Stimulated activated CD8-positive, alpha-beta memory T cell treated with anti-CD3 and anti-CD28 coated beads, Interleukin-2, amount 100 ng/mL, for 48 hours (primary cell): Measurements from ENCODE around the gene RNF208.

Source experiments
- DNase-seq, 2 donors: peaks; one replicate each; pipeline ENCODE4 v3.0.0-alpha.2; 2020; ENCODE audit warnings: low read depth in 2 of 2

Gene RNF208

DNA sequence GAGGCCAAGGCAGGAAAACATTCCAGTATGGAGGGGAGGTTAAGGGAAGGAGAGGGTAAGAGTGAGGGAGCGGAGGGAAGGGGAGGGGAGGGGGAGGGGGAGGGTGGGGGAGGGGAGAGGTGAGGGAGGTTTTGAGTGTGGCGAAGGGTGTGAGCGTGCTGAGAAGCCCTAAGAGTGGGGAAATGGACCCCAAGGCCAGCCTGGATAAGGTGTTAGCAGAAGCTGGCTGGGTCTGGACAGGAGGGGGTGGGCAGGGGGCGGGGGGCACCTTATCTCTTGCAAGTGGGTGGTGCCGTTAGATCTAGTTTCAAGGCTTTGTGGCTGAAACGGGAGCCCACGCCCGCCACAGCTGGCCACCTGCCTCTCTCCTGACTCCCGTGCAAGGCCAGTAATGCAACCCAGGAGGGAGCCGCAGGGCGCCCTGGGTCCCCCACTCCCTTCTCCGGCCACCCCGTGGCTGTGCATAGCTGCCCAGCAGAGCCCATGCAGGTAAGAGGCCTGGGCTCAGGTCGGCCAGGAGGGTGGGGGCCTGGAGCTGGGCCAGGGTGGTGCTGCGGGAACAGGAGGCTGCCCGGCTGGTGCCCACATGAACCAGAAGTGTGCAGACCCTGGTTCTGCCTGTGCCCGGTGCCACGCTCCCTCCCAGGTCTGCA is 5.9 kb upstream of the RNF208 start:
- no peak for DNase-seq

DNA sequence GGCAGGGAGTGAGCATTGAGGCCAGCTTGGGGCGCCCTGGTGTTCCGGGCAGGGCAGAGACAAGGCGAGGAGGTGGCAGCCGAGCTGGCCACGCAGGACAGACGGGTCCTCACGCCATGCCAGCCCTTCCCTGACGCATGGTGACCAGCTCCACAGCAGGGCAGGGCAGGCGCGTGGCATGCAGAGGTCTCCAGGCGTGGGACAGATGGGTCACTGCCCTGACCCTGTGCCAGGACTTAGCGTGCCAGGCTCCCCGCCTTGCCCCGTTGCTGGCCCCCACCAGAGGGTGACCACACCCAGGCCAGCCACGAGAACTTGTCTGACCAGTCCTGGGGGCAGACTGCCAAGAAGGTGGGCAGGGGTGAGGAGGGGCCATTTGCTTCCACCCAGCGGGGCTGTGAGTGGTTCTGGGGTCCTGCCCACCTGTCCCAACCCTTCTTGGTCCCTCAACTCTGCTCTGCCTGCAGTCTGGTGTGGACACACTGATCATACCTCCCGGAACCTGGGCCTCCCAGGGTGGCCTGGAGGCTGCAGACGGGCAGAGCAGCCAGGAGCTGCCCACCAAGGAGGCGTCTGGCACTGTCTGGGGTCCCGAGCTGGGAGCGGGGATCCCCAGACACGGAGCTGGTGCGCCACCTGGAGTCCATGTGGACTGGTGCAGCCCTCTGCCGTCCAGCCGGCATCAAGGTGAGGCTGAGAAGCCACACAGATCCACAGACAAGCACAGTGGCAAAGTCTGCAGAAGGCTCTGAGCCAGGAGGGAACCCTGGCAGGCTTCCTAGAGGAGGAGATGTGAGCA is 5.2 kb upstream of the RNF208 start, which contains the start of gene RNF224:
Gene RNF224, plus strand, starts transcription at position 449 of the 799 bp plus-strand sequence. CDS start 834 bp downstream, outside the sequence.
- DNase-seq: peak; percentile 73 to 79

DNA sequence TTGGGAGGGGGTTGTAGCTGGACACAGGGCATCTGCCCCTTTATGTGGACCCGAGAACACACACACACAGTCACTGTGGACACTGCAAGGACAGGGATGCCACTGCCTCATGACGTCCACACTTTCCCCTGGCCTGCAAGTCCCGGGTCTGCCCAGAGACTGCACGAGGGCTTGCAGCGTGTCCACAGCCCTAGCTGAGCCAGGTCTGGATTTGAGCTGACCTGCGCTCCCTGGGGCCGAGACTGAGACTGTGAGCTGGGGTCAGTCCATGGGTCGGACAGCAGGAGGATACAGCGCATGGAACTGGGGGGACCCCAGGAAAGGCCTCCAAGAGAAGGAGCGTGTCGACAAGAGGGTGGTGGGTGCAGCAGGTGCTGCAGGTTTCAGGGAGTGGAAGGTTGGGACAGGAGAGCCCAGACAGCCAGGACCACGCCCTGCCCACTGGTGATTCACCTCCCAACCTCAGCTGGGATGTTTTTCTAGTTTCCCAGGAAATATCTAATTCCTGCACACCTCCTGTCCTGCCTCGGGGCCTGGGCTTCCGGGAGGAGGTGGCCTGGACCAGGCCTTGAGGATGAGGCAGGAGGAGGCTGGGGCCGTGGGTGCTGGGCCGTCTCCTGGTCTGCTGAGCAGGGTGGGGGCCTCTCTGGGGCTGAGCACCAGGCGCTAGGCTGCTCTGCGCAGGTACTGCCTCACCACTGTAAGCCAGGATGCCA is 4.5 kb upstream of the RNF208 start:
- DNase-seq: no peak

DNA sequence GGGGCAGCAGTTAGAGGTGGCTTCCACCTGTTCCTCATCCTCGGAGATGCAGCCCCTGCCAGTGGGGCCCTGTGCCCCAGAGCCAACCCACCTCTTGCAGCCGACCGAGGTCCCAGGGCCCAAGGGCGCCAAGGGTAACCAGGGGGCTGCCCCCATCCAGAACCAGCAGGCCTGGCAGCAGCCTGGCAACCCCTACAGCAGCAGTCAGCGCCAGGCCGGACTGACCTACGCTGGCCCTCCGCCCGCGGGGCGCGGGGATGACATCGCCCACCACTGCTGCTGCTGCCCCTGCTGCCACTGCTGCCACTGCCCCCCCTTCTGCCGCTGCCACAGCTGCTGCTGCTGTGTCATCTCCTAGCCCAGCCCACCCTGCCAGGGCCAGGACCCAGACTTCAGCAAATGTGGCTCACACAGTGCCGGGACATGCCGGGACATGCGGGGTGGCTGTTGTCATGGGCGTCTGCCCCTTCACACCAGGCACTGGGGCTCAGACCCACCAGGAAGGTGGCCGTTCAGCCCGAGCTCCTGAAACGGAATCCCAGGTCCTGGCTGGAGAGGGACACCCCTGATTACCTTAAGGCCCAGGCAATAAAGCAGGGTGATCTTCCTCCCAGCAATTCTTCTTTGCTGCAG is 3.8 kb upstream of the RNF208 start:
- DNase-seq: no peak

DNA sequence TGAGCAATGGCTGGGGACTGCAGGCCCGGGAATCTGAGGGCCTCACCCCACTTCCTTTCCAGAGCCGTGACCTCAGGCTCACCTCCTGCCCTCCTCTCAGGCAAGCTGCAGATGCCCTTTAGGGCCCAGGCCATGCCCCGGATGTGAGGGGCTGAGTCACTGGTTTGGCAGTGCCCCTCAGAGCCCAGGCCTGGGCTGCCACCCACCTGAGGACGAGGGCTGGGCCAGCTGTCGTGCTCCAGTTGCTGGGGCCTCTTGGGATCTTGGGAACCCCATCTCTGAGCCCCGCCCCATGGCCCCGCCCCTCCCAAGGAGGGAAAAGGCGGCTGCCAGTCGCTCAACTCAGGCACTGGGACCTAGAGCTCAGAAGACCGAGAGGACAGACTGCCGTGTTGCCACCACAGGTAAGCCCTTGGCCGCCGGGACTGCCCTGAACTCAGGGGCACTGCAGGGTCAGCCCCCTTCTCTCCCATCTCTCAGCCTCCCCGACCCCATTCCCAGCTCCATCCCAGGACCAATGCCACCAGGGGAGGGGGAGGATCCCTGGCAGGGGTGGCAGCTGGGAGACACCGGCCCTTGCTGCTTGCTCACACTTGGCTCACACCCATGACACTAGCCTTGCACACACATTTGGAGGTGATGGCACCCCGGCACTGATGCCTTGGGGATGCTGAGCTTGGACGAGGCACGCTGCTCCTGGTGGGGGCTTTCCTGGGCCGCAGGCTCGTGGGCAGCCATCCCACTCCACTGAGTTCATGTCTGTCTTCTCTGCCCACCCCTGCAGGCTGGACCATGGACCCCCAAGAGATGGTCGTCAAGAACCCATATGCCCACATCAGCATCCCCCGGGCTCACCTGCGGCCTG is 3.0 kb upstream of the RNF208 start, which contains the start of gene CYSRT1:
Gene CYSRT1, plus strand, starts transcription at position 345 of the 865 bp plus-strand sequence. Its CDS starts 448 bp downstream, at position 793.
- no peak for DNase-seq

DNA sequence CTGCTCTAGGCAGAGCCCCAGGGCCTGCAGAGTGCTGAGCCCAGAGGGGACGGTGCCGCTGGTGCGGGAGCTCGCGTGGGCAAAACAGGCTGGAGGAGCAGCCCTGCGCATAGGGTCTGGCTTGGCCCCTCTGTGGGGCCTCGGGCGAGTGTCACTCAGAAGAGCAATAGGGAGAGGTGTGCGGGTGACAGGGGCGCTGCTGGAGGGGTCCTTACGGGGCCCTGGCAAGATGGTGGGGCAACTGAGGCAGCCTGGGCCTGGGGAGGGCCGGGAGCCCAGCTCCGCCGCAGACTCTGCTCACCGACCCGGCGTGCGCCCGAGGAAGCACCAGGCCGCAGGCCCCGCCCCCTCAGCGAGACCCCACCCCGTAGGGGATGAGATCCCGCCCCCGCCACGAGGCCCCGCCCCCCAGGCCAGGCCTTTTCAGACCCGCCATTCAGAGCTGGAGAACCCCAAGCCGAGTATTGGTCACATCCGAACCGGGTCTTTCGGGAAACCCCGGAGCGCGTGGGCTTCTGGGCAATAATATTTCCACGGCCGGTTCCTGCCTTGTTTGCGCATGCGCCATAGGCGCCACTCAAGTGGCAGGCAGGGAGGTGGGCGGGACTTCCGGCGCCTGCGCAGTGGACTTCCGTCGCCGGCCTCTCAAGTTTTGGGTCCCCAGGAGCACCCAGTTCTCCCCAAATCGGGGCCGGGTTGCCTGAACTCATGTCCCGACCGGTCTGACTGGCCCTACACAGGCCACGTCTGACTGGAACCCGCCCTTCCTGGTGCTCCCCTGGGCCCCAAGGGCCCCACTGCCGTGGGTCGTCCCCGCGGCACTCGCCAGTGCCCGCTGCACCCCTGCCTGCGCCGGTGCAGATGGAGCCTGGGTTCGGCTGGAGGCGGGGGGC is 1.3 kb upstream of the RNF208 start:
- DNase-seq: peak; percentile 96 to 98

DNA sequence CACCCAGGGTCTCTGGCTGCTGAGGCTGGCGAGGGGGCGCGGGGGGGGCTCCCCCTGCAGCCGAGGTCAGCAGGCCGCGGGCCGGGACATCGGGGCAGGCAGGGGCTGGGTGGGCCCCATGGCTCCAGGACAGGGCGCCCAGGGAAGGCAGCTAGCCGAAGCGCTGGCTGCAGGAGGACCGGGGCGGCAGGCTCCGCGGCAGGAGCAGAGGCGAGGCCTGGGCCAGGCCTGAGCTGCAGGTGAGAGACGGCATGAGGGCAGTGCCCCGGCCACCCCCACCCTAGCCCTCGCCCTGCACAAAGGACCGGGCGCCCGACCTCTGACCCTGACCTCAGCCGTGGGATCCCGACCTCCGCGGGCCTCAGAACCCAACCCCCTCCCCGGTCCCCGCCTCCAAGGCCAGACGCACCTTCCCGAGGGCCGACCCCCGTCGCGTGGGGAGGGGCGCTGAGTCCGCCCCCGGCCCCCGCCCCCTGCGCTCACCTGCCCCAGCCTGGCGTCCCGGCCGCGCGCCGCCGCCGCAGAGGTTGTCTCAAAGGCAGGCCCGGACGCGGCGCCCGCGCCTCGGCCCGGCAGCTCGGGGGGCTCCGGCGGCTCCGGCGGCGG is 431 bp downstream of the RNF208 start:
- no peak for DNase-seq

DNA sequence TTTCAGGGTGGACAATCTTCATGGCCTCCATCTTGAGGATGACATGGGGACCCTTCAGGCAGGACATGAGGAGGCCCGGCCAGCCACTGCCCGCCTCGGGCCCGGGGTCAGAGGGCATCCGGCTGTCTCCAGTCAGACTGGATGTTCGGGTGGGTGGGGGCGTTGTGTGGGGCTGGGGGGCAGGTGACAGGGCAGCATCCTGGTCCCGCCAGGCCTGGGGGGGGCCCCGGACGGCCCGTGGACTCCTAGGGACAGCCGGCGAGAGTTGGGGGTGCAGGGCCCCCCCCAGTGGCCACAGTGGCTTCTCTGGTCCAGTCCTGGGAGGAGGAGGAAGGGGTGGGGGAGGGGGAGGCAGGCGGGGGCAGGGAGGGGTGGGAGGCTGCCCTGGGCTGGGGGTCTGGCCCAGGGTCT is 940 bp downstream of the RNF208 start:
- no peak for DNase-seq

DNA sequence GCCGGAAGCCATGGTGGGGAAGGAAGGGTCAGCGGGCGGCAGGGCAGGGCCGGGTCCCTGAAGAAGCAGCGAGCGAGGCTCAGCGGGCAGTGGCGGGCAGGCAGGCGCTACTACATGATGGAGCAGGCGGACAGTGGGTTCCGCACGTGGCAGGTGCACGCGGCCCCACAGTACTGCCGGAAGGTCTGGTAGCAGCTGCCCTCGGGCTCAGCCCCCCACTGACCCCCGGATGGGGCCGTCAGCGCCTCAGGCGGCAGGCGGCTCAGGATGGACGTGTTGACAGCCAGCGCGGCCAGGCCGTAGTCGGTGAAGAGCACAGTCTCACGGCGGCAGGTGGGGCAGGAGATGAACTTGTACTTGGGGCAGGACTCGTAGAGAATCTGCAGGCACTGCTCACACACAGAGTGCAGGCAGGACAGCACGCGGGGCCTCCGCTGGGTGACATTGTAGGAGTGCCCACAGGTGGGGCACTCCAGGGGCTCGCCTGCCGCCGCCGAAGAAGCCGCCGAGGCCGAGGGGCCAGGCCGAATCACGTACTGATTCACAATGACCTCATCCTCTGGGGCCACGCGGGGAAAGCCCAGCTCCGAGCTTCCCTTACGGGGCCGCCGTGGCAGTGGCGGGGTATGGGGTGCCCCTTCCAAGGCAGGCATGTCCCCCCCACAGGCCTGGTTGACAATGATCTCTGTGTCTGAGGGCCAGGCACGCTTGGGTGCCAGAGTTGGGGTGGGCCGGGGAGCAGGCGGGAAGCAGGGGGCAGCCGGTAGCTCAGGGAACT is 1.5 kb downstream of the RNF208 start:
- DNase-seq: no peak

DNA sequence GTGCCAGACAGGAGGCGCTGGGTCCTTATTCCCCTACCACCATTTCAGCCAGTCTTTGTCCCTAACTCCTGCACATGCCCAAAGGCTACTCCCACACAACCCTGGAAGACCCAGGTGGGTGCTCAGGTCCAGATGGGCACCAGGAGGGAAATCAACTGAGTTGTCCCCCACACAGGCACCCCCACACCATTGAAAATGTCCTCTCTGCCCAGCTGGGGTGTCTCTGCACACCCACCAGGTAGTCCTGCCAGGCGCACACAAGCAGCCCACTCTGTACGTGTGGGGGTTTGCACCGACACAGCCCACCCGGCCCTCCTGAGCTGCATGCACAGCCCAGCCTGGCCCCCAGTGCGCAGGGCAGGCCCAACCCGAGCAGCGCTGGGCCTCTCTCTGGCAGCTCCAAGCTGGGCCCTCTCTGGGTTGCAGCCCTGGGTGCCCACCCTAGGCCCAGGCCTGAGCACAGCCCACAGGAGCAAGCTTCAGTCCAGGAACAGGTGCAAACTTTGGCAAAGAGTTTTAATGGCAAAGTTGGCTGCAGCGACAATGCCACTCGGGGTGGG is 2.2 kb downstream of the RNF208 start:
- no peak for DNase-seq

DNA sequence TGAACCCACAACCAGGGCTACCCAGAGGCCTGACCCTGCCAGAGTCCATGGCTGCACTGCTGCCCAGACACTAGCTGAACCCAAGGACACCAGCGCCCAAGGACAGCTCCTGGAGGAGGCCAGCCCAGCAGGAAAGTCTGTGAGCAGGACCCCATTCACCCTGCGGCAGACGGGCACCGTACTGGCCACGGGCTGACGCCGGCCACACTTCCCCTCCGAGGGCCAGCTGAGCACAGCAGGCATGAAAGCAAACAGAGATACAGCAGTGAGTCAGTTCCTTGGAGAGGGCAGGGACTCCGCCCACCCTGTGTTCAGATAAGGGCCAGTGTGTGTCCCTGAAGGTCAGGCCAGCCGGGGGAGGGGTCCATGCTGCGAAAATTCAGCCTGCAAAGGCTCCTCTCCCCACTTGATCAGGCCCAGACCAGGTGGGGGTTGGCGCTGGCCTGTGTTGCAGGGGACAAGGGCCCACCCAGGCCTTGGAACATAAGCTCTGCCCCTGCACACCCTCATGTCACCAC is 3.2 kb downstream of the RNF208 start:
- DNase-seq: no peak

DNA sequence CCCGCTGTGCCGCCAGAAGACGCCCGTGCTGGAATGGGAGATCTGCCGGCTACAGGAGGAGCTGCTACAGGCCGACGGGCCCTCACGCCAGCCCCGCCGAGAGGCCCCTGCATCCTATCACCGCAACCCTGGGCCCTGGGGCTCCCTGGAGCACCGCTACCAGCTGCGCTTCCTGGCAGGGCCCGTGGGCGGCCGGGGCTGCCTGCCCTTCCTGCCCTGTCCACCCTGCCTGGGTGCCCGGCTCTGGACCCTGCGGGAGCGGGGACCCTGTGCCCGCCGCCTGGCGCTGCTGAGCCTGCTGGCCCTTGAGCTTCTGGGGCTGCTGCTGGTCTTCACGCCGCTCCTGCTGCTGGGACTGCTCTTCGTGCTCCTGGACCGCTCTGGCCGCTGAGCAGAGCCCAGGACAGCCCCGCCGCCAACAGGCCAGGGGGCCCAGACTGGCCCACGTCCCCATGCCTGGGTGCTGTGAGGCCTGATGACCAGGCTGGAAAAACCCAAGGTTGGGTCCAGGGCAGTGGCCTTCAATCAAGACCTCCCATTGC is 3.8 kb downstream of the RNF208 start:
- DNase-seq: no peak

DNA sequence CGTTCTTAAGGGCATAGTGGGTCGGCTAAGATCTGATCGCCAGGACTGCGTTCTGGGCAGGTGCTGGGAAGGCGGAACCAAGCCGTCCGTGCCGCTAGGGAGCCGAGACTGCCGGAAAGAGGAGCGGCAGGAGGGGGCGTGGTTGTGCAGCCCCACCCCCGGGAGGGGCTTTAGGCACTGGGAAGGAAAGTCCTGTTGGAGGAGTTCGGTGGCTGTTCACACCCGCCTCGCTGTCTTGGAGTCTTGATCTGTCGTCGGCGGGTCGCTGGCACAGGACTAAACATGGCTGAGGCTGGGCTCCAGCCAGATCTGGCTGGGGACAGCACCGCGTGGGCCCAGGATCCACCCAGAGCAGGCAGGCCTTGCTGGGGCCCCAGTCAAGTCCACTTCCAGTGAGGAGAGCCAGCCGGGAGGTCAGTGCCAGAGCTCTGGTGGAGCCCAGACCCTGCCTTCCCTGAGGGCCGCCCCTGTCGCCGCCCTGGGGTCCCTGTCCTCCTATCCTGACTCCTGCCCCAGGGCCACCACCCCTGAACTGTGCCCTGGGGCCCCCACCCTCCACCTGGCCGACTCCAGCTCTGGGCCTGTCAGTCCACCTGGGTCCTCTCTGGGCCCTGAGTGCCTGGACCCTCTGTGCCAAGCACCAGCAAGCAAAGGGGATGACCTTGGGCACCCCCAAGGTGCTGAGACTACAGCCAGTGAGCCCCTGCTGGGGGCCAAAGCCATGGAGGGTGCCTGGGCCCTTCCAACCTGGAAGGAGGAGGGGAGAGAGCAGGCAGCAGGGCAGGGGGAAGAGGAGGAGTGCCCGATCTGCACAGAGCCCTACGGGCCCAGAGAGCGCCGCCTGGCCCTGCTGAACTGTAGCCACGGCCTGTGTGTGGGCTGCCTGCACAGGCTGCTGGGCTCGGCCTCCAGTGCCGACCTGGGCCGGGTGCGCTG is 4.5 kb downstream of the RNF208 start:
- DNase-seq: no peak

DNA sequence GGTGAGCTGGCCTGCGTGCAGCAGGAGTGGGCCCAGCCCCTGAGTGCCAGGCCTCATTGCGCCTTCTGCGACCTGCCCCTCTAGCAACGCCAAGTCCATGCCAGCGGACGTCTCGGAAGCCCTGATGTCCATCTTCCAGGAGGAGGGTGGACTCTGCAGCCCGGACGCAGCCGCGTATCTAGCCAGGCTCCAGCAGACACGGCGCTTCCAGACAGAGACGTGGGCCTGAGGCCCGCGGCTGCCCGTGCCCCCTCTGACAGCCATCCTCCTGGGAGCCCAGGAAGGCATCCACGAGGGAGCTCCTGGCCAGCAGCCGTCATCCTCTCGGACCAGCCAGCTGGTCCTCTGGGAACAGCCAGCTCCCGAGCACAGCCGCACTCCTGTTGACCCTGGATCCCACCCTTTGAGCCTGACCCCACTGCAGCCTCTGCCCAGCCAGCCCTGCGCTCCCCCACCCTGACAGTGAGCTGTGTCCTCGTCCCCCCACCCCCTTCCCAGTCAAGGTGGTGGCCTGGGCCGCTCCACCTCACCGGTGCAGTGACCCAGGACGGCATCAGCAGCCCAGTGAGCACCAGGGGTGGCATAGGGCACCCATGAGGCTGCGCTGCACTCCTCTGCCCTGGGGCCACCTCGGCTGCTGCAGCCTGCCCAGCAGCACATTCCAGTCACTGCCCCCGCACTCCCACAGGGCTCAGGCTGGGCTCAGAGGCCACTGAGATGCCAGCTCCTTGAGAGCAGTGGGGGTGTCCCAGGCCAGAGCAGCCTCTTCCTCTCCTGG is 5.7 kb downstream of the RNF208 start:
- DNase-seq: no peak

DNA sequence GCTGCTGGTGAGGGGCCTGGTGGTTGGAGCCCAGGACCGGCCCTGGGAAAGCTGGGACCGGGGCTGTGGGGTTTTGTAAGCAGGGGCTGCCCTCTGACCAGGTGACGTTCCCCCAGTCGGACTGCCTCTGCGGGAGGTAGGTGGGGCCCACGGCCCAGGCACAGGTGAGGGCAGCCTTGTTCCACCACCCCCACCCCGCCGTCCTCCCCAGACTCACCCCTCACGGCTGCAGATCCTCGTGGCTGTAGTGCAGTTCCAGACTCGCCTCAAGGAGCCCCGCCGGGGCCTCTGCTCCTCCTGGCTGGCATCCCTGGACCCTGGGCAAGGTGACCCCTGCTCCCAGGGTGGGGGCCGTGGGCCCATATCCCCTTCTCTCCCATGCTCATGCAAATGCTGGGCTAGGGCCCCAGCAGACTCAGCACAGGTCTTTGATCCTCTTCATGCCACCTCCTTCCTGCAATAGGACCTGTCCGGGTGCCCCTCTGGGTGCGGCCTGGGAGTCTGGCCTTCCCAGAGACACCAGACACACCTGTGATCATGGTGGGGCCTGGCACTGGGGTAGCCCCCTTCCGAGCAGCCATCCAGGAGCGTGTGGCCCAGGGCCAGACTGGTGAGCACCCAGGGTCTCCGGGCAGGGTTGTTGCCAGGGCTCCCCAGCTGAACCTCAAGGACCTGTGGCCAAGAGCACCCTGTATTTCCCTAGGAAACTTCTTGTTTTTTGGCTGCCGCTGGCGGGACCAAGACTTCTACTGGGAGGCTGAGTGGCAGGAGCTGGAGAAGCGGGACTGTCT is 6.6 kb downstream of the RNF208 start:
- no peak for DNase-seq
